Panc1 (cell line): ENCODE results near the gene DHRS3. TPM values are rescaled to one million over a fixed set of nuclear protein-coding genes. Genes with fewer than 3 reads are reported as not detected.
A peak's percentile ranks its signal among the peaks of the same experiment; 100 is the strongest.

Experiments
- ATAC-seq: fragments of 200-7000 bp; cut with Tn5 transposase; 2 replicates; pipeline ENCODE4 v1.9.1; 2020; ENCODE audit warnings: mild to moderate bottlenecking, moderate library complexity
- BruUV-seq: library from RNA; stranded (reverse); fragments of 400-500 nt; replicated peaks from 2 replicates; lab custom pipeline; 2021; lab: Mats Ljungman, UMichigan
- CTCF ChIA-PET: fragments of 300-600 bp; sonication (Branson Sonifier 250); formaldehyde crosslinking; loops from one replicate; lab custom pipeline; 2022; ENCODE audit warnings: antibody characterized with exemption; lab: Charles Lee
- POLR2A ChIA-PET: fragments of 300-600 bp; sonication (Branson Sonifier 250); formaldehyde crosslinking; loops from one replicate; lab custom pipeline; 2022; ENCODE audit warnings: antibody characterized with exemption; lab: Charles Lee
- DNase-seq: peaks from one replicate; pipeline ENCODE4 v3.0.0-alpha.2; 2010; ENCODE audit warnings: low read depth, low spot score
- H3K27ac ChIP-seq: 2 replicates; pipeline ENCODE4 v1.5.1; 2011; ENCODE audit warnings: mild to moderate bottlenecking, low read length, inconsistent platforms
- H3K27me3 ChIP-seq: fragments of 200-500 bp; sonication (Bioruptor generic); 2 replicates; pipeline ENCODE4 v1.6.0; 2014; ENCODE audit warnings: low read length, inconsistent platforms; ENCODE audit not compliant: control insufficient read depth, insufficient read depth
- H3K36me3 ChIP-seq: fragments of 200-500 bp; sonication (Bioruptor generic); 2 replicates; pipeline ENCODE4 v1.5.1; 2014; ENCODE audit warnings: inconsistent platforms, mild to moderate bottlenecking, low read length, moderate library complexity; ENCODE audit not compliant: control insufficient read depth, insufficient read depth
- H3K4me1 ChIP-seq: 2 replicates; pipeline ENCODE4 v1.5.1; 2011; ENCODE audit warnings: inconsistent platforms, mild to moderate bottlenecking, low read length, moderate library complexity; ENCODE audit not compliant: control insufficient read depth, insufficient read depth
- H3K4me3 ChIP-seq, 2 experiments: 2 replicates each; pipeline ENCODE4 v1.5.1; 2011 to 2012; ENCODE audit warnings: low read depth in 2 of 2, low read length in 2 of 2, mild to moderate bottlenecking in 2 of 2, inconsistent platforms in 1 of 2, moderate library complexity in 1 of 2
- H3K9me3 ChIP-seq: fragments of 200-500 bp; sonication (Bioruptor generic); 2 replicates; pipeline ENCODE4 v1.5.1; 2014; ENCODE audit warnings: low read depth, mild to moderate bottlenecking, inconsistent platforms, low read length, moderate library complexity; ENCODE audit not compliant: control insufficient read depth, insufficient read depth
- POLR2AphosphoS5 ChIP-seq: IDR thresholded peaks from 2 replicates; pipeline ENCODE4 v1.6.1; 2012; ENCODE audit warnings: mild to moderate bottlenecking, low read depth, low read length, moderate library complexity
- REST ChIP-seq, 2 experiments: IDR thresholded peaks; 2 replicates each; pipeline ENCODE4 v1.6.1; 2011 to 2012; ENCODE audit warnings: low read depth in 2 of 2, control low read depth in 1 of 2, low read length in 1 of 2, mild to moderate bottlenecking in 1 of 2, moderate library complexity in 1 of 2; ENCODE audit not compliant: insufficient read depth in 1 of 2
- SIN3A ChIP-seq: IDR thresholded peaks from 2 replicates; pipeline ENCODE4 v1.6.1; 2012; ENCODE audit warnings: low read depth, mild to moderate bottlenecking, low read length, moderate library complexity, borderline replicate concordance; ENCODE audit not compliant: insufficient read depth
- TCF7L2 ChIP-seq: IDR thresholded peaks from 2 replicates; pipeline ENCODE4 v1.6.1; 2011; ENCODE audit warnings: mild to moderate bottlenecking, low read depth, low read length, inconsistent platforms
- in situ Hi-C: cut with HindIII; loops from 2 replicates; pipeline ENCODE4 v1.10.0; 2016; ENCODE audit warnings: low sequenced_read_pairs, low pct_unique_long_range_greater_than_20kb
- intact Hi-C: fragments of 100-400 bp; cut with micrococcal nuclease; formaldehyde crosslinking; loops from one replicate; pipeline ENCODE4 v1.10.0; 2022; ENCODE audit not compliant: unreplicated experiment
- total RNA-seq: library from RNA; stranded (reverse); gene quantifications from one replicate; pipeline ENCODE4 v1.2.1, GENCODE V29; 2021; ENCODE audit not compliant: unreplicated experiment
- TF ChIP-seq, protein P1 (sequence below): fragments of 450-650 bp; IDR thresholded peaks from 2 replicates; pipeline ENCODE4 v1.5.1; 2017; ENCODE audit warnings: mild to moderate bottlenecking

DHRS3 gene
- total RNA-seq, 1 experiment from 2014 or later, result 113 TPM

DNA sequence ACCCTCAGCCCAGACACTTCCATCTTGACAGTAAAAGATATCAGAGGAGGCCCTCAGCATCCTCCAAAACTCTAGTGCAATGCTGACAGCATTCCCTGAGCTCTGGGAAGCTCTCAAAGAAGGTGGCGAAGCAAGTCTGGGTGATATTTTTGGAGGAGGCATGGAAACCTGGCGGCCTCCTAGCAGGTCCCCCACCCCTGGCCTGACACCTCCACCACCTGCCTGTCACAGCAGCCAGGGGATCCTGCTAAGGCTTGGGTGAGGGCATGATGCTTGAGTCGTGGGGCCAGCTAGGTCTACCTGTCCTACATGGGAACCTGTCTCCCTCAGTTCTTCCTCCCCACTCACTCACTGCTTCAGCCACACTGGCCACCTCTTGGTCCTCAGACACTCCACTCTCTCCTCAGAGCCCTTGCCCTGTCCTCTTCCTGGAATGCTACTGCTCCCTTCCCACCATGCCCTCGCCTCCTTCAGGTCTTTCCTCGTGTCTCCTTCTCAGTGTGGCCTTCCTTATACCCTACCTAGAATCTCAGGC is 8.5 kb downstream of the DHRS3 start:
- POLR2A ChIA-PET, result no interaction called here

GRCh38 chr1:12608311-12608957 is 9.6 kb downstream of the DHRS3 start:
- in situ Hi-C loops (no loop called here), intact Hi-C loops (no loop called here)
- DNase-seq (no peak), ATAC-seq (no peak)
- ChIA-PET POLR2A (no interaction called here), CTCF (no interaction called here)
- no peaks in the 10 kb centered on the region for H3K9me3 ChIP-seq
- 0 out of 2 replicates have a peak, but pooled peaks cover 3% of the 10 kb centered on the region for H3K36me3 ChIP-seq
- BruUV-seq, result no TSS peak
- H3K27ac ChIP-seq, result peak overlapping the region; percentile 76
- H3K4me1 ChIP-seq, result peaks cover 51% of the 10 kb centered on the region
- TF ChIP-seq SIN3A (no peak), TCF7L2 (no peak), REST (IDR thresholded peaks at IDR 0.05; ENCODE audit: insufficient read depth in 1 of 2, low read depth in 2 of 2, low read length in 1 of 2) (no peak), POLR2AphosphoS5 (no peak)
- TF ChIP-seq, protein P1, sequence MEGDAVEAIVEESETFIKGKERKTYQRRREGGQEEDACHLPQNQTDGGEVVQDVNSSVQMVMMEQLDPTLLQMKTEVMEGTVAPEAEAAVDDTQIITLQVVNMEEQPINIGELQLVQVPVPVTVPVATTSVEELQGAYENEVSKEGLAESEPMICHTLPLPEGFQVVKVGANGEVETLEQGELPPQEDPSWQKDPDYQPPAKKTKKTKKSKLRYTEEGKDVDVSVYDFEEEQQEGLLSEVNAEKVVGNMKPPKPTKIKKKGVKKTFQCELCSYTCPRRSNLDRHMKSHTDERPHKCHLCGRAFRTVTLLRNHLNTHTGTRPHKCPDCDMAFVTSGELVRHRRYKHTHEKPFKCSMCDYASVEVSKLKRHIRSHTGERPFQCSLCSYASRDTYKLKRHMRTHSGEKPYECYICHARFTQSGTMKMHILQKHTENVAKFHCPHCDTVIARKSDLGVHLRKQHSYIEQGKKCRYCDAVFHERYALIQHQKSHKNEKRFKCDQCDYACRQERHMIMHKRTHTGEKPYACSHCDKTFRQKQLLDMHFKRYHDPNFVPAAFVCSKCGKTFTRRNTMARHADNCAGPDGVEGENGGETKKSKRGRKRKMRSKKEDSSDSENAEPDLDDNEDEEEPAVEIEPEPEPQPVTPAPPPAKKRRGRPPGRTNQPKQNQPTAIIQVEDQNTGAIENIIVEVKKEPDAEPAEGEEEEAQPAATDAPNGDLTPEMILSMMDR, result no peak
- H3K4me3 ChIP-seq, result no peak overlapping the region
- no peaks in the 10 kb centered on the region for H3K27me3 ChIP-seq

More for the DNA sequence above, 8.5 kb downstream of the DHRS3 start:
- peak; percentile 35 for ATAC-seq
- DNase-seq, result no peak
- TF ChIP-seq POLR2AphosphoS5 (peak; percentile 71), TCF7L2 (no peak)
- H3K27ac ChIP-seq, result peak overlapping the region; percentile 76
- no peak overlapping the region for H3K4me3 ChIP-seq
- intact Hi-C loops (no loop called here), in situ Hi-C loops (no loop called here)
- no peaks in the 10 kb centered on the region for H3K9me3 ChIP-seq
- peaks cover 50% of the 10 kb centered on the region for H3K4me1 ChIP-seq
- H3K27me3 ChIP-seq, result no peaks in the 10 kb centered on the region
- H3K36me3 ChIP-seq, result 0 out of 2 replicates have a peak, but pooled peaks cover 3% of the 10 kb centered on the region
- CTCF ChIA-PET, result interaction anchor here (0.6 kb wide), 1 partner anchor 49 kb away, joined by 3 read pairs; no protein-coding TSS in a partner anchor
- no TSS peak for BruUV-seq

DNA sequence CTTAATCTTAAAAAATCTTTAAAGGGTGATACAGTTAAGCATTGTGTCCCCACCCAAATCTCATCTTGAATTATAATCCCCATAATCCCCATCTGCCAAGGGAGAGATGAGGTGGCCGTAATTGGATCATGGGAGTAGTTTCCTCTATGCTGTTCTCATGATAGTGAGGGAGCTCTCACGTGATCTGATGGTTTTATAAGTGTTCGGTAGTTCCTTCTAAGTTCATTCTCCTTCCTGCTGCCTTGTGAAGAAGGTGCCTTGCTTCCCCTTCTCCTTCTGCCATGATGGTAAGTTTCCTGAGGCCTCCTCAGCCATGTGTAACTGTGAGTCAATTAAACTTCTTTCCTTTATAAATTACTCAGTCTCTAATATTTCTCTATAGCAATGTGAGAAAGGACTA is 10.7 kb downstream of the DHRS3 start:
- Histone ChIP-seq H3K36me3 (0 out of 2 replicates have a peak, but pooled peaks cover 2% of the 10 kb centered on the region), H3K27ac (peak overlapping the region; percentile 67), H3K27me3 (no peaks in the 10 kb centered on the region), H3K9me3 (no peaks in the 10 kb centered on the region), H3K4me3 (no peak overlapping the region), H3K4me1 (peaks cover 57% of the 10 kb centered on the region)
- in situ Hi-C loops, result no loop called here
- POLR2A ChIA-PET, result no interaction called here
- intact Hi-C loops, result no loop called here
- CTCF ChIA-PET, result no interaction called here
- DNase-seq, result no peak
- ATAC-seq, result no peak
- BruUV-seq, result no TSS peak
- TF ChIP-seq POLR2AphosphoS5 (no peak), SIN3A (no peak), TCF7L2 (no peak), REST (IDR thresholded peaks at IDR 0.05; ENCODE audit: insufficient read depth in 1 of 2, low read depth in 2 of 2, low read length in 1 of 2) (no peak)
- TF ChIP-seq, protein P1, result no peak
